ENCODE measurements around the gene BST1. TPM values are rescaled to one million over a fixed set of nuclear protein-coding genes. Genes with fewer than 3 reads are reported as not detected.

BST1 gene
- total RNA-seq, 1 donor from 2014 or later = 0.58 TPM

GRCh38 chr4:15665753-15666365 lies 37.0 kb upstream of the BST1 start:
- peaks cover 2% of the 10 kb centered on the region for H3K36me3 Mint-ChIP-seq
- no peaks in the 10 kb centered on the region for H3K27me3 Mint-ChIP-seq (ENCODE audit: low read depth)
- no peak overlapping the region for H3K27ac Mint-ChIP-seq
- no peak overlapping the region for H3K4me3 Mint-ChIP-seq
- TF ChIP-seq CTCF (IDR thresholded peaks at IDR 0.05; ENCODE audit: unreplicated experiment) = no peak
- H3K4me1 Mint-ChIP-seq = peaks cover 2% of the 10 kb centered on the region
- H3K9me3 Mint-ChIP-seq = peaks cover 4% of the 10 kb centered on the region
- DNase-seq (ENCODE audit: low spot score in 2 of 2, unreplicated experiment in 2 of 2) = no peak

GRCh38 chr4:15667006-15667405 lies 35.9 kb upstream of the BST1 start:
- Mint-ChIP-seq H3K27ac (no peak overlapping the region), H3K36me3 (peaks cover 5% of the 10 kb centered on the region), H3K27me3 (ENCODE audit: low read depth) (no peaks in the 10 kb centered on the region), H3K4me1 (peaks cover 2% of the 10 kb centered on the region), H3K9me3 (peaks cover 4% of the 10 kb centered on the region), H3K4me3 (no peak overlapping the region)
- no peak for TF ChIP-seq CTCF (IDR thresholded peaks at IDR 0.05; ENCODE audit: unreplicated experiment)
- DNase-seq (ENCODE audit: low spot score in 2 of 2, unreplicated experiment in 2 of 2) = no peak

- Mint-ChIP-seq H3K27me3 (ENCODE audit: low read depth) (no peaks in the 10 kb centered on the region), H3K4me3 (no peak overlapping the region), H3K4me1 (peaks cover 2% of the 10 kb centered on the region), H3K9me3 (peaks cover 4% of the 10 kb centered on the region), H3K36me3 (peaks cover 5% of the 10 kb centered on the region), H3K27ac (peak overlapping the region; percentile 73)
- TF ChIP-seq CTCF (IDR thresholded peaks at IDR 0.05; ENCODE audit: unreplicated experiment) = no peak
- no peak for DNase-seq (ENCODE audit: low spot score in 2 of 2, unreplicated experiment in 2 of 2)
These were observed 34.1 kb upstream of the BST1 start for GRCh38 chr4:15668566-15669435.

GRCh38 chr4:15670576-15670975 lies 32.3 kb upstream of the BST1 start:
- no peak overlapping the region for H3K4me3 Mint-ChIP-seq
- H3K27ac Mint-ChIP-seq = no peak overlapping the region
- DNase-seq (ENCODE audit: low spot score in 2 of 2, unreplicated experiment in 2 of 2) = no peak
- H3K27me3 Mint-ChIP-seq (ENCODE audit: low read depth) = no peaks in the 10 kb centered on the region
- no peak for TF ChIP-seq CTCF (IDR thresholded peaks at IDR 0.05; ENCODE audit: unreplicated experiment)
- H3K9me3 Mint-ChIP-seq = peaks cover 4% of the 10 kb centered on the region
- peaks cover 5% of the 10 kb centered on the region for H3K36me3 Mint-ChIP-seq
- peaks cover 2% of the 10 kb centered on the region for H3K4me1 Mint-ChIP-seq

DNA sequence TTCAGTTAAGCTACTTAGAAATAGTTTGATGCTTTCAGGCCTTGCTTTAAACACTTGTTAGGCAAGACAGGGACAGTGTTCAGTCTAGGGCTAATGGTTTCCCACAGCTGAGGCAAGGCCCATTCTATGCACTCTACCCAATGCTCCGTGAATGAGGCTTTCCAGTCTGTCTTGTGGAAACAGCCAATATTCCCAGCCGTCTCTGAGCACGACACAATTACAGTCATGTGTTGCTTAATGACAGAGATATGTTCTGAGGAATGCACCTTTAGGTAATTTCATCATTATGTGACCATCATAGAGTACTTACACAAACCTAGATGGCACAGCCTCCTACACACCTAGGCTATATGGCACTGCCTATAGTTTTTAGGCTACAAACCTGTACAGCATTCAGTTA lies 30.8 kb upstream of the BST1 start:
- Mint-ChIP-seq H3K36me3 (peaks cover 3% of the 10 kb centered on the region), H3K27me3 (ENCODE audit: low read depth) (no peaks in the 10 kb centered on the region), H3K4me3 (no peak overlapping the region), H3K4me1 (peaks cover 5% of the 10 kb centered on the region), H3K9me3 (peaks cover 4% of the 10 kb centered on the region), H3K27ac (no peak overlapping the region)
- no peak for DNase-seq (ENCODE audit: low spot score in 2 of 2, unreplicated experiment in 2 of 2)
- TF ChIP-seq CTCF (IDR thresholded peaks at IDR 0.05; ENCODE audit: unreplicated experiment) = no peak

Measured in mesothelial cell of epicardium (in vitro differentiated cells).